GM20000 (cell line): ENCODE data around the gene IMPACT.

Experiments
- DNase-seq: peaks from one replicate; pipeline ENCODE4 v3.0.0; 2012; ENCODE audit warnings: low spot score
- TF ChIP-seq, protein P1 (sequence below): IDR thresholded peaks from 2 replicates; pipeline ENCODE4 v1.5.1; 2012; ENCODE audit warnings: mild to moderate bottlenecking, control low read depth; ENCODE audit errors: extremely low read depth, missing control alignments

The IMPACT gene

DNA sequence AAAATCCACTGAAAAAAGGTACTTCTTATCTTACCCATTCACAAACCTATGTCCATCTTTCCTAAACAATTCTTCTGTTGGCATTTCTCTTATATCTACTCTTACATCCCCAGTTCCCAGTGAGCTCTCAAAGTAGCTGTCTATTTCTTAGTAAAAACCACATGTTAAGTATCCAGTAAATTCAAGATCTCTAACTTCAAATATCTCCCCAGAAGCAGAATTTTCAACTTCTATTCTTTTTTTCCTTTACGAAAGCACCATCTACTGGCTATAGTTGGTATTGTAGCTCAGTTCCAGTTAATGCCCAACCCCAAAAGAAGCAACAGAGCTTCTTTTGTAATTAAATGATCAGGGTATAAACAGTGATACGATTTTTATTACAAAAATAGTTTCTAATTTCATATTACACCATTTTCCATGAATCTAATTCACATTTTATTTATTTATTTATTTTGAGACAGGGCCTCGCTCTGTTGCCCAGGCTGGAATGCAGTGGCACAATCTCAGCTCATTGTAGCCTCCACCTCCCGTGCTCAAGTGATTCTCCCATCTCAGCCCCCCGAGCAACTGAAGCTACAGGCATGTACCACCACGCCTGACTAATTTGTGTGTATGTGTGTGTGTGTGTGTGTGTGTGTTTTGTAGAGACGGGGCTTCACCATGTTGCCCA is 62.5 kb downstream of the IMPACT start:
- peak; percentile 46 for DNase-seq
- TF ChIP-seq, protein P1, sequence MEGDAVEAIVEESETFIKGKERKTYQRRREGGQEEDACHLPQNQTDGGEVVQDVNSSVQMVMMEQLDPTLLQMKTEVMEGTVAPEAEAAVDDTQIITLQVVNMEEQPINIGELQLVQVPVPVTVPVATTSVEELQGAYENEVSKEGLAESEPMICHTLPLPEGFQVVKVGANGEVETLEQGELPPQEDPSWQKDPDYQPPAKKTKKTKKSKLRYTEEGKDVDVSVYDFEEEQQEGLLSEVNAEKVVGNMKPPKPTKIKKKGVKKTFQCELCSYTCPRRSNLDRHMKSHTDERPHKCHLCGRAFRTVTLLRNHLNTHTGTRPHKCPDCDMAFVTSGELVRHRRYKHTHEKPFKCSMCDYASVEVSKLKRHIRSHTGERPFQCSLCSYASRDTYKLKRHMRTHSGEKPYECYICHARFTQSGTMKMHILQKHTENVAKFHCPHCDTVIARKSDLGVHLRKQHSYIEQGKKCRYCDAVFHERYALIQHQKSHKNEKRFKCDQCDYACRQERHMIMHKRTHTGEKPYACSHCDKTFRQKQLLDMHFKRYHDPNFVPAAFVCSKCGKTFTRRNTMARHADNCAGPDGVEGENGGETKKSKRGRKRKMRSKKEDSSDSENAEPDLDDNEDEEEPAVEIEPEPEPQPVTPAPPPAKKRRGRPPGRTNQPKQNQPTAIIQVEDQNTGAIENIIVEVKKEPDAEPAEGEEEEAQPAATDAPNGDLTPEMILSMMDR = peak; percentile 7

DNA sequence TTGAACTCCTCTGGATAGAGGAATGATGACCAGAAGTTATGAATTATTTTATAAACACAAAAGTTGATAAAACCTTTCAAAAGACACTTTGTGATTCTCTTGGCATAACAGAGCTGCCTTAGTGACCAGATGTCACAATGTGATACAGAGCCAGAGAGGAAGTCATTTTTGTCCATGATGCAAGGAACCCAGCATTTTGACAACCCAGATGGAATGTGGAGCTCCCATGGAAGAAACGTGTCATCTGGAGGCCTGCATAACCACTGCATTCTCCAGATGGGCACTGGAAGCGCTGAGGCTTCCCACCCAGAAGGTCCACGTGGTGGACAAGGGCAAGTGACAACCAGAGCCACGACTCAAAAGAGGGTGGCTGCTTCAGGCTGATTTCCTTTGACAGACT is 64.1 kb downstream of the IMPACT start:
- DNase-seq = no peak
- TF ChIP-seq, protein P1 = no peak

DNA sequence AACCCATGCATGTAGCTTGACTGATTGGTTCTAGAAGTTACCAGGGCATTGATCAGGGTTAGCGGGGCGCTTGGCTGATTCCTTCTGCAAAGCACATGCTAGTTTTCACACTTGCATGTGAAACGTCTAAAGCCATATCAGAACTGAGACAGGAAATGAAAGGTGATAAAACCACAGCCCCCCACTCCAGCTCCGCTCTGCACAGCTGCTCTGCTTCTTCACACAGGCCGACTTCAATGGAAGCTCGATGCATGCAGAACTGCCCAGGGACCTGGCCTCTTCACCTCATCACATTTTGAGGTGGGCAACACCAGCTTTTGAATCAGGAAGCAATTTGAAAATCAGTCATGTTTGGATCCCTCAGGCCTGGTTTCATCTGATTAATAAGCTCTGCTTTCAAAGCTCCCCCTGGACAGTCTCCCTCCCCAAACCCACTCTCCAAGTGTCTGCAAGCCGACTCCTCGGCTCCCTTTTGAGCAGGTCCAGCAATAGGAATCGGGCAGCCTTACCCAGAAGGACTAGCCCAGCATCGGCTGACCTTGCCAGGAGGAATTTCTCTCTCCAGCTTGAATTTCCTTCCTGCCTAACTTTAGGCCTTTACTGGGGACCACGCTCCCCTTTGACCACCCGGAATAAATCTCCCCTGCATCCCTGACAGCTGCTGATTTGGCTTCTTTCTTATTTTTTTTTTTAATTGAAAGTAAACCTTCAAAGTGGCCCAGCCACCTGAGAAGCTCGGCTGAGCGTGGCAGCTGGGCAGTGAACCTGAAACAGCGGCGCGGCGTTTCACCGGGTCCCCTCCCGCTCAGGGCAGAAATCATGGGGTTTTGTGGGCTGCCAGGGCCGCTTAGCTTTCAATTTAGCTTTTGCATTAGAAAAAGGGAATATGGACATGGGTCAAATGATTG is 65.7 kb downstream of the IMPACT start:
- peak; percentile 24 for DNase-seq
- TF ChIP-seq, protein P1 = no peak

DNA sequence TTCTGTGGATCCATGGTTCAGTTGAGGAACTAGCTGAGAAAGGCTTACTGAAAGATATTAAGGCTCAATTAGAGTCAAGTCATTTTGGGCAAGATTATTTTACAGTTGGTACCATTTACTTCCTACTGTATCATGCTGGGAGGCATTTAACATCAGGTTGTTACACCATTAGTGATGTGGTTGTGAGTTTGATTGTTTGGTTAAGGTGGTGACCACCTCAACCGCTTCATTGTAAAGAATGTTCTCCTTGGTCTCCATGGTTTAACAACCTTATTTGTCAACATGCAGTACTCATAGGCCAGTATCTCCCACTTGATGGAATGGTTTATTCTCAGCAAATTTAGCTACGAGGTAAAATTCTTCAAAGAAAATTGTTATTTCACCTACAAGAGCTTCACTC is 68.1 kb downstream of the IMPACT start:
- no peak for DNase-seq
- TF ChIP-seq, protein P1 = no peak

DNA sequence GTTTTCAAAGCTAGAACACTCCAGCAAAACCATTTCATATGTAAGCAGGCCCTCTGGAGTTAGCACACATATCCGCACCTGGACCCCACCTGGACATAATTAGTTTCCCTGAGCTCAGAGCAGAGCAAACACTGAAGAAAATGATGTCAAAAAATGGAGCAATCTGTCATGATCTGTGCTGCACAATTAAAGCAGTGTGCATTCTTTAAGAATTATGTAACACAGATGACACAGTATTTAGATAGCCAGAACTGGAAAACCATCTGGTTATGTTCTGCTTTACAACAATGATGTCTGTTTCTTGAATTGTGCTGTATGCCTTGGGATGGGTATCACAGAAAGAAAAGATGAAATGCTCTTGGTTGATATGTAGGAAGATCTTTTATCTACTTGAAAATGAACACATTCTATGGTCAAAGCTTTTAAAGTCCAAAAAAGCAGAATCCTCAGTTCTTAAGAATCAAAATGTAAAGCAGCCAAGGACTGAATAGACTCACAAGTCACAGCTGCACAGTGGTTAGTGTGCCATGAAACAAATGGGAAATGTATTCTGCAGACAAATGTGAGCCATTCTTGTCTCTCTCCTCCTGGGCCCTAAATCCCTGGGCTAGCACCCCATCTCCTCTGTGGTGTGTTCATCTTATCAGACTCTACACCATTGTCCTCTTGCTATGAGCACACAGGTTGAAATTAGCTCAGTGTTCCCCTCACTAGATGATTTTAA is 70.7 kb downstream of the IMPACT start:
- TF ChIP-seq, protein P1 = no peak
- no peak for DNase-seq

DNA sequence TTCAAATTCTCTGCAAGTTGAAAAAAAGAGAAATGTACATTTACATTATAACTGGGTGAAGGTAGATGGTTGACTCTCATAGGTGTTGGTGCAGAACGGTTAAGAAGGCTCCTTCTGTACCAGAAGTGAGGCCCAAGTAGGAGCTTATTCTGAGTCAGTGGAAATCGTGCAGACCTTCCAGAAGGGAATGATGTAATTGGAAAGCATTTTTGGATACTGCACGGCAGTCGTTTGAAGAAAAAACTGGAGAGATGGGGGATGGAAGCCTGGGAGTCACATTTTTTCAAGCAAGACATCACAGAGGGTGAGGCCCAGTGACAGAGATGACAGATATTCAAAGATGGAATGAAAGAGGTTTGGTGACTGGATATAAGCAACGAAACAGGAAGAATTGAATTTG is 73.3 kb downstream of the IMPACT start:
- TF ChIP-seq, protein P1 = no peak
- no peak for DNase-seq
